ENCODE data around the gene PNMA8B. TPM values are rescaled to one million over a fixed set of nuclear protein-coding genes. Genes with fewer than 3 reads are reported as not detected.
A peak's percentile ranks its signal among the peaks of the same experiment; 100 is the strongest.

The PNMA8B gene
- total RNA-seq, 1 experiment from 2014 or later = 1.5 TPM

GRCh38 chr19:46513461-46514236 is 18.0 kb upstream of the PNMA8B start:
- no peak overlapping the region for H2BK20ac ChIP-seq (ENCODE audit: low read depth, low read length, poor library complexity, severe bottlenecking)
- H3K14ac ChIP-seq (ENCODE audit: insufficient read depth, low read length) = no peak overlapping the region
- no peak overlapping the region for H3T11ph ChIP-seq (ENCODE audit: low read length)
- H3K4me1 Mint-ChIP-seq = peaks cover 3 to 4% of the 10 kb centered on the region in 2 experiments; a peak in 3 of 4 replicates
- H3K36me3 Mint-ChIP-seq (ENCODE audit: insufficient read depth in 1 of 3, low read depth in 3 of 3) = no peaks in the 10 kb centered on the region; a peak in 1 of 7 replicates
- no peaks in the 10 kb centered on the region for H3K79me2 ChIP-seq (ENCODE audit: insufficient read depth, low read length)
- no peak overlapping the region for H3K4me3 Mint-ChIP-seq
- H2AK5ac ChIP-seq (ENCODE audit: insufficient read length, low read length) = no peak overlapping the region
- peaks cover 2% of the 10 kb centered on the region for H3K27me3 Mint-ChIP-seq (ENCODE audit: low read depth)
- no CpG with 5 or more reads among the region's 36 CpGs for WGBS (ENCODE audit: extremely low coverage, insufficient read length, low lambda C conversion rate)
- no peak overlapping the region for H2BK12ac ChIP-seq (ENCODE audit: insufficient read length, low read depth, low read length)
- H3K27me3 ChIP-seq (ENCODE audit: insufficient read depth, low read length) = no peaks in the 10 kb centered on the region
- no peak overlapping the region for H2AFZ ChIP-seq (ENCODE audit: low read length)
- H4K20me1 ChIP-seq (ENCODE audit: control insufficient read depth, insufficient read depth, insufficient read length) = no peaks in the 10 kb centered on the region
- H3K9ac ChIP-seq (ENCODE audit: extremely low read depth, insufficient read length, low read length) = no peak overlapping the region
- H3K56ac ChIP-seq (ENCODE audit: insufficient read length, low read depth, low read length) = no peak overlapping the region
- H4K8ac ChIP-seq (replicated peaks; ENCODE audit: insufficient read length, low read depth, low read length) = no peak overlapping the region
- peak; percentile 99 for TF ChIP-seq CTCF (conservative IDR thresholded peaks at IDR 0.05)
- H4K5ac ChIP-seq (ENCODE audit: insufficient read length, low read depth, low read length) = no peak overlapping the region
- H3K4ac ChIP-seq (ENCODE audit: low read depth, low read length) = no peak overlapping the region
- H3K18ac ChIP-seq (ENCODE audit: insufficient read length, low read depth, low read length) = no peak overlapping the region
- peak; percentile 89 for DNase-seq
- H3K27ac ChIP-seq (ENCODE audit: insufficient read length, low read depth, low read length) = no peak overlapping the region
- no peak overlapping the region for H3K4me2 ChIP-seq (ENCODE audit: insufficient read depth, insufficient read length, low read length)
- H2BK120ac ChIP-seq (ENCODE audit: low read depth, low read length, poor library complexity, severe bottlenecking) = no peak overlapping the region
- no peaks in the 10 kb centered on the region for H3K79me1 ChIP-seq (ENCODE audit: insufficient read depth, low read depth, low read length, poor library complexity, severe bottlenecking)
- no peaks in the 10 kb centered on the region for H3K23me2 ChIP-seq (ENCODE audit: insufficient read length, low read depth, low read length, poor library complexity, severe bottlenecking)
- no peak overlapping the region for H4K91ac ChIP-seq (ENCODE audit: insufficient read length, low read depth, low read length)
- no peak overlapping the region for H2BK5ac ChIP-seq (ENCODE audit: insufficient read length, low read length)
- H3K9me3 ChIP-seq (ENCODE audit: control insufficient read depth, low read depth, low read length) = no peaks in the 10 kb centered on the region
- H3K23ac ChIP-seq (ENCODE audit: insufficient read length, low read depth, low read length) = no peak overlapping the region
- H3K27ac Mint-ChIP-seq = no peak overlapping the region
- no peak overlapping the region for H2BK15ac ChIP-seq (ENCODE audit: low read depth, low read length)
- no peaks in the 10 kb centered on the region for H3K4me1 ChIP-seq (ENCODE audit: insufficient read depth, low read length)
- H3K9me3 Mint-ChIP-seq = peaks cover 6% of the 10 kb centered on the region in 2 experiments; a peak in 3 of 5 replicates
